Hepatocyte (in vitro differentiated cells): ENCODE data around the gene IRF5.

ENCODE experiments used
- EZH2phosphoT487 ChIP-seq: fragments of 200-600 bp; sonication (generic); IDR thresholded peaks from one replicate; pipeline ENCODE4 v1.6.1; 2018; ENCODE audit warnings: antibody characterized with exemption, mild to moderate bottlenecking, low read depth, moderate library complexity; ENCODE audit not compliant: unreplicated experiment, severe bottlenecking
- TF ChIP-seq, protein P1 (sequence below): fragments of 200-600 bp; sonication (generic); IDR thresholded peaks from 2 replicates; pipeline ENCODE4 v1.5.1; 2016; ENCODE audit warnings: antibody characterized with exemption, mild to moderate bottlenecking; ENCODE audit not compliant: poor library complexity

DNA sequence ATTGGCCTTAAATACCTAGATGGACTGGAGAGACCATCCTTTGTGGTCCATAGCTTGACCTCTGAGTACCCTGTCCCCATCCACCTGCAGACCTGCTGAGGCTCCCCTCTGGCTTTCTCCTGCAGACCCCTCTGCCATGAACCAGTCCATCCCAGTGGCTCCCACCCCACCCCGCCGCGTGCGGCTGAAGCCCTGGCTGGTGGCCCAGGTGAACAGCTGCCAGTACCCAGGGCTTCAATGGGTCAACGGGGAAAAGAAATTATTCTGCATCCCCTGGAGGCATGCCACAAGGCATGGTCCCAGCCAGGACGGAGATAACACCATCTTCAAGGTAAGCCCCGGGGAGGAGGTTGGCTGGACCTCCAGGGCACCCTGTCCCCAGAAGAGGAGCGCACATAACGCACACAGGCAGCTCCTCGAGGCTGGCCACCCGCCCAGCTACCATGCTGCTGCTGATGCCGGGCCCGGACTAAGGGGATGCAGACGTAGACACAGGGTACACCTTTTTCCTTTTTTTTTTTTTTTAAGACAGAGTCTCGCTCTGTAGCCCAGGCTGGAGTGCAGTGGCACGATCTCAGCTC lies 4.3 kb downstream of the IRF5 start:
- TF ChIP-seq, protein P1, sequence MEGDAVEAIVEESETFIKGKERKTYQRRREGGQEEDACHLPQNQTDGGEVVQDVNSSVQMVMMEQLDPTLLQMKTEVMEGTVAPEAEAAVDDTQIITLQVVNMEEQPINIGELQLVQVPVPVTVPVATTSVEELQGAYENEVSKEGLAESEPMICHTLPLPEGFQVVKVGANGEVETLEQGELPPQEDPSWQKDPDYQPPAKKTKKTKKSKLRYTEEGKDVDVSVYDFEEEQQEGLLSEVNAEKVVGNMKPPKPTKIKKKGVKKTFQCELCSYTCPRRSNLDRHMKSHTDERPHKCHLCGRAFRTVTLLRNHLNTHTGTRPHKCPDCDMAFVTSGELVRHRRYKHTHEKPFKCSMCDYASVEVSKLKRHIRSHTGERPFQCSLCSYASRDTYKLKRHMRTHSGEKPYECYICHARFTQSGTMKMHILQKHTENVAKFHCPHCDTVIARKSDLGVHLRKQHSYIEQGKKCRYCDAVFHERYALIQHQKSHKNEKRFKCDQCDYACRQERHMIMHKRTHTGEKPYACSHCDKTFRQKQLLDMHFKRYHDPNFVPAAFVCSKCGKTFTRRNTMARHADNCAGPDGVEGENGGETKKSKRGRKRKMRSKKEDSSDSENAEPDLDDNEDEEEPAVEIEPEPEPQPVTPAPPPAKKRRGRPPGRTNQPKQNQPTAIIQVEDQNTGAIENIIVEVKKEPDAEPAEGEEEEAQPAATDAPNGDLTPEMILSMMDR: no peak
- TF ChIP-seq EZH2phosphoT487: no peak
